Esophagus muscularis mucosa (tissue), 4 donors: ENCODE data around the gene CHKA. TPM values are rescaled to one million over a fixed set of nuclear protein-coding genes. Genes with fewer than 3 reads are reported as not detected.

Experiments
- DNase-seq: peaks from one replicate; pipeline ENCODE4 v3.0.0-alpha.2; 2017; ENCODE audit errors: extremely low spot score
- H3K27ac ChIP-seq, 4 donors: fragments of 200-600 bp; sonication (generic); replicated peaks in 1 of 4; 1 replicate in 3 of 4; 2 replicates in 1 of 4; pipeline ENCODE4 v1.5.1; 2016 to 2019; ENCODE audit warnings: mild to moderate bottlenecking in 1 of 4
- H3K27me3 ChIP-seq, 4 donors: fragments of 200-600 bp; sonication (generic); one replicate each; pipeline versions ENCODE4 v1.5.1 to v1.6.0; 2016 to 2019
- H3K36me3 ChIP-seq, 4 donors: fragments of 200-600 bp; sonication (generic); one replicate each; pipeline ENCODE4 v1.5.1; 2016 to 2019
- H3K4me1 ChIP-seq, 4 donors: fragments of 200-600 bp; sonication (generic); one replicate each; pipeline ENCODE4 v1.5.1; 2016 to 2019
- H3K4me3 ChIP-seq, 4 donors: fragments of 200-600 bp; sonication (generic); 1 replicate in 2 of 4; 2 replicates in 2 of 4; pipeline ENCODE4 v1.5.1; 2016 to 2019; ENCODE audit warnings: mild to moderate bottlenecking in 4 of 4, moderate library complexity in 1 of 4
- H3K9me3 ChIP-seq, 4 donors: fragments of 200-600 bp; sonication (generic); 1 replicate in 3 of 4; 2 replicates in 1 of 4; pipeline ENCODE4 v1.5.1; 2016 to 2019
- EP300 ChIP-seq: sonication (generic); formaldehyde crosslinking; IDR thresholded peaks from one replicate; pipeline ENCODE4 v1.6.1; 2017; ENCODE audit warnings: antibody characterized with exemption
- POLR2A ChIP-seq: fragments of 450-650 bp; IDR thresholded peaks from one replicate; pipeline ENCODE4 v1.6.1; 2017; ENCODE audit warnings: antibody characterized with exemption, moderate library complexity, mild to moderate bottlenecking, low read depth
- POLR2AphosphoS5 ChIP-seq, 2 donors: sonication (generic); formaldehyde crosslinking; IDR thresholded peaks; one replicate each; pipeline ENCODE4 v1.6.1; 2017; ENCODE audit warnings: antibody characterized with exemption in 2 of 2
- WGBS: methylation state at CpG from one replicate; pipeline ENCODE4 v1.1.5; 2018; 5-methylcytosine and 5-hydroxymethylcytosine counted together
- intact Hi-C: fragments of 100-400 bp; cut with DNase I; formaldehyde crosslinking; loops from one replicate; pipeline ENCODE4 v1.15.1; 2023
- total RNA-seq, 4 donors: library from RNA; depleted of rRNA; stranded (reverse); fragments of >200 nt; gene quantifications; one replicate each; pipeline versions ENCODE4 v1.1.0 to v1.2.1, GENCODE V29; 2016
- TF ChIP-seq, protein P1 (sequence below), 3 experiments: fragments of 200-600 bp in 2 of 3; fragments of 450-650 bp in 1 of 3; sonication (generic) in 2 of 3; IDR thresholded peaks; one replicate each; pipeline ENCODE4 v1.5.1; 2017 to 2019; ENCODE audit warnings: antibody characterized with exemption in 3 of 3, mild to moderate bottlenecking in 2 of 3, moderate library complexity in 1 of 3

CHKA gene
- total RNA-seq, 4 donors from 2014 or later, result 13.8 to 20.3 (median 18.3) TPM

DNA sequence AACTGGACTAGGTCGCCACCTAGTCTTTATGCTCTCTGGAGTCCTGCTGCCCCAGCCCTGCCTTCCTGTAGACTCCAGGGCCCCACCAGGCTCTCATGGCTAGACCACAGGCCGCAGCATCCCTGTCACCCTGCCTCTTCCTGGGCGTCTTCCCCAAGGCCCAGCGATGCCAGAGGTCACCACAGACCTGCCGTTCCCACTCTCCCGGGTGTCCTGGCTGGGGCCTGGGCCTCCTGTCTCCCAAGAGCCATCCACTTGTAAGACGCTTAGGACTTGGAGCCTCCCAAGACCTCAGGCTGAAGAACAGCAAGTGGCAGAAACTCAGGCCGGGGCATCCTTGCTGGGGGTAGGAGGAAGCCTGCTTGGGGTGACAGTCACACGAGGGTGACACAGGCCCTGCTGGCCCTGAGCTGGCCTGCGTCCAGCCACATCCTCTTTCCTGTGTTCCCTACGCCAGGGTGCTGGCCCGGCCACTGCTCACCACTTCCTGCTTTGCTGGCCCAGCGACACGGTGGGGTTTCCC is 84.4 kb downstream of the CHKA start:
- intact Hi-C loops, result loop anchor here (5.0 kb wide), 1 partner anchor 86 kb away; the partner anchor contains the start of gene CHKA
- Histone ChIP-seq H3K4me1 (peaks cover 60 to 79% (median 77%) of the 10 kb centered on the region in 4 donors), H3K9me3 (no peaks in the 10 kb centered on the region), H3K27me3 (no peaks in the 10 kb centered on the region), H3K36me3 (peaks cover 15 to 50% (median 38%) of the 10 kb centered on the region in 4 donors), H3K4me3 (no peak overlapping the region), H3K27ac (peak overlapping the region; percentile 70 to 92 (median 88))
- TF ChIP-seq POLR2AphosphoS5 (IDR thresholded peaks at IDR 0.05), result peak; percentile 21 to 34
- TF ChIP-seq, protein P1, sequence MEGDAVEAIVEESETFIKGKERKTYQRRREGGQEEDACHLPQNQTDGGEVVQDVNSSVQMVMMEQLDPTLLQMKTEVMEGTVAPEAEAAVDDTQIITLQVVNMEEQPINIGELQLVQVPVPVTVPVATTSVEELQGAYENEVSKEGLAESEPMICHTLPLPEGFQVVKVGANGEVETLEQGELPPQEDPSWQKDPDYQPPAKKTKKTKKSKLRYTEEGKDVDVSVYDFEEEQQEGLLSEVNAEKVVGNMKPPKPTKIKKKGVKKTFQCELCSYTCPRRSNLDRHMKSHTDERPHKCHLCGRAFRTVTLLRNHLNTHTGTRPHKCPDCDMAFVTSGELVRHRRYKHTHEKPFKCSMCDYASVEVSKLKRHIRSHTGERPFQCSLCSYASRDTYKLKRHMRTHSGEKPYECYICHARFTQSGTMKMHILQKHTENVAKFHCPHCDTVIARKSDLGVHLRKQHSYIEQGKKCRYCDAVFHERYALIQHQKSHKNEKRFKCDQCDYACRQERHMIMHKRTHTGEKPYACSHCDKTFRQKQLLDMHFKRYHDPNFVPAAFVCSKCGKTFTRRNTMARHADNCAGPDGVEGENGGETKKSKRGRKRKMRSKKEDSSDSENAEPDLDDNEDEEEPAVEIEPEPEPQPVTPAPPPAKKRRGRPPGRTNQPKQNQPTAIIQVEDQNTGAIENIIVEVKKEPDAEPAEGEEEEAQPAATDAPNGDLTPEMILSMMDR (IDR thresholded peaks at IDR 0.05), result no peak
- no peak for TF ChIP-seq EP300
- TF ChIP-seq POLR2A, result no peak
- WGBS, result 73% methylated on average over 6 of the region's 14 CpGs
- DNase-seq, result no peak

DNA sequence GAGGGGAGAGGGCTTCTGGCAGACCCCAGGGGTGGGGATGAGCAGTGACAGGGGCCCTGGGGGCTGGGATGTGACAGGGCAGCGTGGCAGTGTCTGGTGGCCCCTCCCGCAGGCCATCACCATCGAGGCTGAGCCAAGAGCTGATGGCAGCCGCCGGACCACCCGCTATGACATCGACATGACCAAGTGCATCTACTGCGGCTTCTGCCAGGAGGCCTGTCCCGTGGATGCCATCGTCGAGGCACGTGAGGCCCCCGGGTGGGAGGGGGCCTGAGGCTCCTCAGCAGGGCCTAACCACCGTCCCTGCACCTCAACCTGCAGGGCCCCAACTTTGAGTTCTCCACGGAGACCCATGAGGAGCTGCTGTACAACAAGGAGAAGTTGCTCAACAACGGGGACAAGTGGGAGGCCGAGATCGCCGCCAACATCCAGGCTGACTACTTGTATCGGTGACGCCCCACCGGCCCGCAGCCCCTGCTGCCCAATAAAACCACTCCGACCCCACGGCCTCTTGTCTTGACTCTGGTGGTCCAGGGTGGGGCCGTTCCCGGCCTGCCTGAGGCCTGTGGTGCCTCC is 85.0 kb downstream of the CHKA start:
- TF ChIP-seq EP300, result no peak
- TF ChIP-seq POLR2A, result no peak
- TF ChIP-seq, protein P1 (IDR thresholded peaks at IDR 0.05), result no peak
- no peak for TF ChIP-seq POLR2AphosphoS5 (IDR thresholded peaks at IDR 0.05)
- WGBS, result 83% methylated on average over 2 of the region's 27 CpGs
- H3K27me3 ChIP-seq, result no peaks in the 10 kb centered on the region
- H3K9me3 ChIP-seq, result no peaks in the 10 kb centered on the region
- intact Hi-C loops, result loop anchor here (5.0 kb wide), 1 partner anchor 86 kb away; the partner anchor contains the start of gene CHKA
- peak overlapping the region; percentile 70 to 92 (median 88) for H3K27ac ChIP-seq
- H3K4me3 ChIP-seq, result no peak overlapping the region
- H3K36me3 ChIP-seq, result peaks cover 15 to 46% (median 33%) of the 10 kb centered on the region in 4 donors
- H3K4me1 ChIP-seq, result peaks cover 65 to 79% (median 77%) of the 10 kb centered on the region in 4 donors
- DNase-seq, result no peak

DNA sequence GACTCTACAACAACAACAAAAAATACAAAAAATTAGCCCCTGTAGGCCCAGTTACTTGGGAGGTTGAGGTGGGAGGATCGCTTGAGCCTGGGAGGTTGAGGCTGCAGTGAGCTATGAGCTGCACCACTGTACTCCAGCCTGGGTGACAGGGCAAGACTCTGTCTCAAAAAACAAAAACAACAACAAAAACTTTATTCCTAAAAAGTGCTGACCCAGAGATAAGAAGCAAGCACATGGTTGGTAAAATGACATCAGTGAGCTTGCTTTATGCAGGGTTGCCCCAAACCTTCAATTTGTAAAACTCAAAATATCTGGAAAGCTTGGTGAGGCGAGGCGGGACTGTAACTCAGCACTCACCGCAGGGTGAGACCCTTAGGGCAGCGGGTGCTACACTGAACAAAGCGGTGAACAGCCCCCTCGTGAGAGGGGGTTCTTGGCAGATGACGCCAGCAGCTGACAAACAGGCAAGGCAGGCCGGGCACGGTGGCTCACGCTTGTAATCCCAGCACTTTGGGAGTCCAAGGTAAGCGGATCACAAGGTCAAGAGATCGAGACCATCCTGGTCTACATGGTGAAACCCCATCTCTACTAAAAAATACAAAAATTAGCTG is 85.8 kb downstream of the CHKA start:
- Histone ChIP-seq H3K27ac (no peak overlapping the region), H3K9me3 (no peaks in the 10 kb centered on the region), H3K36me3 (peaks cover 15 to 46% (median 32%) of the 10 kb centered on the region in 4 donors), H3K27me3 (no peaks in the 10 kb centered on the region), H3K4me3 (no peak overlapping the region), H3K4me1 (peaks cover 62 to 74% (median 72%) of the 10 kb centered on the region in 4 donors)
- 92% methylated on average over 13 of the region's 13 CpGs for WGBS
- TF ChIP-seq, protein P1 (IDR thresholded peaks at IDR 0.05), result no peak
- TF ChIP-seq EP300 (no peak), POLR2AphosphoS5 (IDR thresholded peaks at IDR 0.05) (no peak), POLR2A (no peak)
- DNase-seq, result no peak
- intact Hi-C loops, result loop anchor here (5.0 kb wide), 1 partner anchor 87 kb away; the partner anchor contains the start of gene CHKA

DNA sequence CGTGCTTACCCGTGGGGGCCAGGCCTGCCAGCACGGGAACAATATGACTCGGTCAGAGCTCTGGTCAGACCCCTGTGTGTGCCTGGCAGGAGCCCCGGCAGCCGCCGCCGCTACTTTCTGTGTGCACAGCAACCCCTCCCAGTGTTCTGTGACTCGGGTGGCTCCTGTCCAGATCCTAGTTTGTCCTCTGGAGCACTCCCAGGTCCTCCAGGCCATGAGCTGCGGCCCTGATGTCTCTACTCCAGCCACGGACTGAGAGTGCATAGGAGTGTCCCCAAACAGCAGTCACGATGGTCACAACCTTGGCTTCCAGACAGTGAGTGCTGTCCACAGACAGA is 87.5 kb downstream of the CHKA start:
- H3K4me3 ChIP-seq, result no peak overlapping the region
- WGBS, result 83% methylated on average over 7 of the region's 12 CpGs
- H3K9me3 ChIP-seq, result no peaks in the 10 kb centered on the region
- H3K27me3 ChIP-seq, result no peaks in the 10 kb centered on the region
- H3K27ac ChIP-seq, result peak overlapping the region in 1 of 4 donors; percentile 28
- H3K36me3 ChIP-seq, result peaks cover 15 to 46% (median 32%) of the 10 kb centered on the region in 4 donors
- H3K4me1 ChIP-seq, result peaks cover 59 to 70% (median 65%) of the 10 kb centered on the region in 4 donors
- DNase-seq, result no peak
- intact Hi-C loops, result no loop called here
- TF ChIP-seq, protein P1 (IDR thresholded peaks at IDR 0.05), result no peak
- no peak for TF ChIP-seq POLR2AphosphoS5 (IDR thresholded peaks at IDR 0.05)
- no peak for TF ChIP-seq EP300
- no peak for TF ChIP-seq POLR2A
